Activated naive CD4-positive, alpha-beta T cell treated with anti-CD3 and anti-CD28 coated beads, Interleukin-2, amount 50 U/mL, for 24 hours (primary cell): ENCODE measurements around the gene ATP2B3.

Source experiments
- H3K27ac Mint-ChIP-seq: one replicate; pipeline ENCODE4 v1.8.0; 2021; ENCODE audit warnings: mild to moderate bottlenecking, mixed read lengths
- H3K27me3 Mint-ChIP-seq: one replicate; pipeline ENCODE4 v1.8.0; 2021; ENCODE audit warnings: mixed read lengths
- H3K36me3 Mint-ChIP-seq: one replicate; pipeline ENCODE4 v1.8.0; 2021; ENCODE audit warnings: mixed read lengths
- H3K4me1 Mint-ChIP-seq: one replicate; pipeline ENCODE4 v1.8.0; 2021; ENCODE audit warnings: mixed read lengths
- H3K4me3 Mint-ChIP-seq: one replicate; pipeline ENCODE4 v1.8.0; 2021; ENCODE audit warnings: mild to moderate bottlenecking, mixed read lengths
- H3K9me3 Mint-ChIP-seq: one replicate; pipeline ENCODE4 v1.8.0; 2021; ENCODE audit warnings: mixed read lengths

ATP2B3 gene

GRCh38 chrX:153580700-153581386 lies 63.4 kb downstream of the ATP2B3 start:
- H3K27ac Mint-ChIP-seq, result no peak overlapping the region
- H3K9me3 Mint-ChIP-seq, result no peaks in the 10 kb centered on the region
- H3K4me3 Mint-ChIP-seq, result no peak overlapping the region
- H3K27me3 Mint-ChIP-seq, result no peaks in the 10 kb centered on the region
- no peaks in the 10 kb centered on the region for H3K36me3 Mint-ChIP-seq
- peaks cover 24% of the 10 kb centered on the region for H3K4me1 Mint-ChIP-seq

GRCh38 chrX:153582896-153583295 lies 65.5 kb downstream of the ATP2B3 start:
- Mint-ChIP-seq H3K27me3 (no peaks in the 10 kb centered on the region), H3K4me3 (peak overlapping the region; percentile 66), H3K36me3 (no peaks in the 10 kb centered on the region), H3K9me3 (no peaks in the 10 kb centered on the region), H3K27ac (no peak overlapping the region), H3K4me1 (peaks cover 24% of the 10 kb centered on the region)

GRCh38 chrX:153583433-153583832 lies 66.0 kb downstream of the ATP2B3 start:
- no peaks in the 10 kb centered on the region for H3K9me3 Mint-ChIP-seq
- H3K4me3 Mint-ChIP-seq, result peak overlapping the region; percentile 23
- H3K27me3 Mint-ChIP-seq, result no peaks in the 10 kb centered on the region
- peaks cover 2% of the 10 kb centered on the region for H3K36me3 Mint-ChIP-seq
- peaks cover 24% of the 10 kb centered on the region for H3K4me1 Mint-ChIP-seq
- H3K27ac Mint-ChIP-seq, result no peak overlapping the region

DNA sequence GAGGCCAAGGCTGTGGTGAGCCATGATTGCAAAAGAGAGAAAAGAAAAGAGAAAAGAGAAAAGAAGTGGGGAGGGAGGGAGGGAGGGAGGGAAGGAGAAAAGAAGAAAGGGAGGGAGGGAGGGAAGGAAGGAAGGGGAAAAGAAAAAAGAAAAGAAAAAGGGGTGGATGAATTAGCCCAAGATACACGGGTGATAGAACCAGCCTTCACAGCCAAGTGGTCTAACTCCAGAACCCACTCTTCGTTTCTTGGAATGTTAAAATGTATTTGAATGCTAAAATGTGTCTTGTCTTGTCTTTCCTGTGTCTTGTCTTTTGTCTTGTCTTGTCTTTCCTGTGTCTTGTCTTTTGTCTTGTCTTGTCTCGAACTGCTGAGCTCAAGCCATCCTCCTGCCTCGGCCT lies 68.4 kb downstream of the ATP2B3 start:
- Mint-ChIP-seq H3K9me3 (no peaks in the 10 kb centered on the region), H3K4me1 (peaks cover 20% of the 10 kb centered on the region), H3K36me3 (peaks cover 2% of the 10 kb centered on the region), H3K4me3 (no peak overlapping the region), H3K27me3 (no peaks in the 10 kb centered on the region), H3K27ac (no peak overlapping the region)

DNA sequence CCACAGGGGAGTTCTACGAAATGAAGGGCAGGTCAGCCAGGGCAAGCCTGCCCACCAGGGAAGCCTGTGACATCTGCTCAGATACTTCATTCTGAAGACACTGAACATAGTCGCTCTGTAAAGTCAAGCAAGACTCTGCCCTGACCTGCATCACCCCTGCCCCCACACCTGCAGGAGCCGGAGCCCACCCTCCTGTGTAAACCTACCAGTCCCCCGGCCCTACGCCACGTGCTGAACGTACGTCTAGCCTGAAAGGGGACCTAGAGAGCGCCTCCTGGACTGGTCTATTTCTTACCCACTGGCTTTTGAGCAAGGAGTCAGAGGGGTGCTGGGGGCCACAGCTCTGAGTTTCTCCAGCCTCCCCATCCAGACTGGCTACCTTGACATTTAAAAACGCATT lies 69.9 kb downstream of the ATP2B3 start:
- Mint-ChIP-seq H3K9me3 (no peaks in the 10 kb centered on the region), H3K4me3 (no peak overlapping the region), H3K4me1 (peaks cover 18% of the 10 kb centered on the region), H3K36me3 (peaks cover 2% of the 10 kb centered on the region), H3K27ac (no peak overlapping the region), H3K27me3 (no peaks in the 10 kb centered on the region)

GRCh38 chrX:153588021-153588781 lies 70.8 kb downstream of the ATP2B3 start:
- no peak overlapping the region for H3K27ac Mint-ChIP-seq
- H3K4me3 Mint-ChIP-seq, result no peak overlapping the region
- no peaks in the 10 kb centered on the region for H3K27me3 Mint-ChIP-seq
- no peaks in the 10 kb centered on the region for H3K9me3 Mint-ChIP-seq
- H3K36me3 Mint-ChIP-seq, result peaks cover 2% of the 10 kb centered on the region
- peaks cover 10% of the 10 kb centered on the region for H3K4me1 Mint-ChIP-seq

DNA sequence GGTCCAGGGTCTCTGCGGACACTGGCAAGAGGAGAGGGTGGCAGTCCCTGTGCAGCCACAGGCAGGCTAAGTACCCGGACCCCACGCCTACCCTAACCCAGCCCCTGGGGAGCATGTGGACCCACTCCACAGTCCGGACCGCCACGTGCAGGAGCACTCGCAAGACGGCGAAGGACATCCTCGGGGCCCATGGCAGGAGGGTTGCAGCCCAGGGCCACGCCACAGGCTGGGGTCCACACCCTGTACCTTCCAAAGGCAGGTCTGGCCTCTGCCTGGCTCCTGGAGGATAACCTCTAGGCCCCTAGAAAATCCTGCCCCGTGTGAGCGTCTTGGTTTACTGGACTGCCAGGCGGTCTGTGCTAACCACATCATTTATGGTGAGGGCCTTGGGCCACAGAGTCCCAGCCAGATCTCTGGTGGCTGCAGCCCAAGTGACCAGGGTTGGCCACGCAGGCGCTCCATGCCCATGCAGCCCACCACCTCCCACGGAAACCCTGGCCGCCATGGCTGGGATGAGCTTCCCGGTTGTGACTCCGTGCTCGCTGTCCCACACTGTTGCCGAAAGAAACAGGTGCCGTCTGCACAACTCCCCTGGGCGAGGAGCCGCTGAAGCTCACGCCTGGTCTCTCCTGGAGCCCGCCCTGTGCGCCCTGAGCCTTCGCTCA lies 71.5 kb downstream of the ATP2B3 start:
- peaks cover 2% of the 10 kb centered on the region for H3K36me3 Mint-ChIP-seq
- no peaks in the 10 kb centered on the region for H3K27me3 Mint-ChIP-seq
- H3K27ac Mint-ChIP-seq, result no peak overlapping the region
- H3K9me3 Mint-ChIP-seq, result no peaks in the 10 kb centered on the region
- no peak overlapping the region for H3K4me3 Mint-ChIP-seq
- H3K4me1 Mint-ChIP-seq, result peaks cover 3% of the 10 kb centered on the region

DNA sequence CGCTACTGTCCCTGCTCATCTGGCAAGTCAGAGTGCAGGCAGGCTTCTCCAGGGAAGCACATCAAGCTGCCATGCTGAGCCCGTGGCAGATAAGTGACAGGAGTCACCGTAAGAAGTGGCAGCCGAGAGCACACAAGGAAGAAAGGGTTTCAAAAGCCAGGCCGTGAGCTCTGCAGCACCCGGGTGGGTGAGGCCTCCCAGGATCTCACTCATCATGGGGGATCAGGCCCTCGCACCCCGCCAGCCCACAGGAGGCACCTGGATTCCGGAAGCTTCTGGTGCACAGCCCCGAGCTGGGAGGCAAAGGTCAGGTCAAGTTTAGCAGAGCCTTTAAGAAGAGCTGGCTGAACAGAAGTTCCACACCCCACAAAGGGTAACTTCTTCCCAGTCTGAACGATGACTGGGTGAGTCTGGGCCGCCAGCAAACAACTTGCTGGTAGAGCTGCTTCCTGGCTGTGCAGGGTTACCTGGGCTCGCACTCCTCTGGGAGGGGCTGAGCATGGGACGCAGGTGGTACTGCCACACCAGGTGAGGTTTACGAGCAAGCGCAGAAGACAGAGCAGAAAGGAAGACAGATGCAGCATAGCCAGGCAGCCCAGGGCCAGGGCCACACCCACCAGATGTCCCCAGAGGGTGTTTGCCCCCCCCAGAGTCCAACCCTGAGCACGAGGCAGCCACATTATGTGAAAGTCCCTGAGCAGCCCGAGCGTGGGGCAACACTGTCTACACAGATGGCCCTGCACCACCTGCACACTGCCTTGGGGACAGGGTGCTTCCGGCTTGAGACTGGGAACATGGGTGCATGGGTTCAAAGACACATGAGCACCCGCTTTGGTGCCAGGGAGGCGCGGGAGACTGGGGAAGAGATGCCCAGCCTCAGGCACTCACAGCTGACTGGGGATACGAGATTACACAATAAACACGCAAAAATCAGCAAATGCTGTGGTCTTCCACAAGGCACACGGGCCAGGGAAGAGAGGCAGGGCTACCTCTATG lies 73.8 kb downstream of the ATP2B3 start:
- H3K9me3 Mint-ChIP-seq, result no peaks in the 10 kb centered on the region
- peaks cover 6% of the 10 kb centered on the region for H3K4me1 Mint-ChIP-seq
- peaks cover 2% of the 10 kb centered on the region for H3K36me3 Mint-ChIP-seq
- H3K27me3 Mint-ChIP-seq, result no peaks in the 10 kb centered on the region
- no peak overlapping the region for H3K27ac Mint-ChIP-seq
- no peak overlapping the region for H3K4me3 Mint-ChIP-seq

- H3K4me1 Mint-ChIP-seq, result peaks cover 16% of the 10 kb centered on the region
- H3K9me3 Mint-ChIP-seq, result no peaks in the 10 kb centered on the region
- peaks cover 2% of the 10 kb centered on the region for H3K36me3 Mint-ChIP-seq
- H3K27me3 Mint-ChIP-seq, result no peaks in the 10 kb centered on the region
- H3K27ac Mint-ChIP-seq, result no peak overlapping the region
- H3K4me3 Mint-ChIP-seq, result no peak overlapping the region
Observed at GRCh38 chrX:153592091-153592833, 74.8 kb downstream of the ATP2B3 start.

DNA sequence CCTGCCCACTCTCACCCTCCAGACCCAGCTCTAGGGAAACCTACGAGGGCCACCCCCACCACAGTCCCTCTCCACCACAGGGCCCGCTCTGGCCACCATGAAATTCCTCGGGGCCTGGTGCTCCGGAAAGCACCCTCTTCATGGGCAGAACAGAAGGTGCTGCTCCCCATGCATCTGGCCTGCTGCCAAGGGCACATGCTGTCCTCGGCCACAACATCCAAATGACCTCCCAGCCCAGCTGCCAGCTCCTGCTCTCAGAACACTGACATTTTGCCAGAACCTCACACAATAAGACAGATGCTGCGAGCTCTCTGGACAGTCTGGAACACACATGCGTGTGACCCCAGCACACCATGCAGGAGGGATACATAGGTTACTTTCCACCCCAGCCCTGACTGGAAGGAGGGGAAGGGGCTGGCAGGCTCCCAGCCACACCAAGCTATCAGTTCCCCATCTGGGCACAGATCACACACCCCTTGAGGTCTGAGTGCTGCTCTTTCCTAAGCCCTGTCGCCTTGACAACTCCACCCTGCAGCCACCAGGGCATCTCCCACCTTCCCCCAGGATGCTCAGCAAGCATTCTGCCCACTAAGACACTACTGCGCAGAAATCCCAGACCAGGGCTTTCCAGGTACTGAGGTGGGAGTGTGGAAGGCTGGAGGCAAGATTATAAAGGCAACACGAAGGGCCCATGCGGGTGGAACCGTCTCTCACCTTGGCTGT lies 75.7 kb downstream of the ATP2B3 start:
- H3K4me3 Mint-ChIP-seq, result no peak overlapping the region
- no peaks in the 10 kb centered on the region for H3K27me3 Mint-ChIP-seq
- no peaks in the 10 kb centered on the region for H3K9me3 Mint-ChIP-seq
- peaks cover 2% of the 10 kb centered on the region for H3K36me3 Mint-ChIP-seq
- H3K4me1 Mint-ChIP-seq, result peaks cover 25% of the 10 kb centered on the region
- no peak overlapping the region for H3K27ac Mint-ChIP-seq

- no peaks in the 10 kb centered on the region for H3K9me3 Mint-ChIP-seq
- H3K36me3 Mint-ChIP-seq, result no peaks in the 10 kb centered on the region
- H3K4me3 Mint-ChIP-seq, result no peak overlapping the region
- no peak overlapping the region for H3K27ac Mint-ChIP-seq
- no peaks in the 10 kb centered on the region for H3K27me3 Mint-ChIP-seq
- H3K4me1 Mint-ChIP-seq, result peaks cover 25% of the 10 kb centered on the region
Observed at GRCh38 chrX:153593811-153594500, 76.5 kb downstream of the ATP2B3 start.

- Mint-ChIP-seq H3K4me1 (peaks cover 31% of the 10 kb centered on the region), H3K27me3 (no peaks in the 10 kb centered on the region), H3K9me3 (no peaks in the 10 kb centered on the region), H3K4me3 (no peak overlapping the region), H3K36me3 (no peaks in the 10 kb centered on the region), H3K27ac (no peak overlapping the region)
Observed at GRCh38 chrX:153595387-153595786, 77.9 kb downstream of the ATP2B3 start.

GRCh38 chrX:153595859-153596857 lies 78.7 kb downstream of the ATP2B3 start:
- Mint-ChIP-seq H3K4me1 (peaks cover 37% of the 10 kb centered on the region), H3K4me3 (peak overlapping the region; percentile 33), H3K27me3 (no peaks in the 10 kb centered on the region), H3K9me3 (no peaks in the 10 kb centered on the region), H3K36me3 (no peaks in the 10 kb centered on the region), H3K27ac (no peak overlapping the region)
